ENCODE data around the gene CNNM1. TPM values are rescaled to one million over a fixed set of nuclear protein-coding genes. Genes with fewer than 3 reads are reported as not detected.
A peak's percentile ranks its signal among the peaks of the same experiment; 100 is the strongest.

Gene CNNM1
- total RNA-seq, 1 donor from 2014 or later, result 2.5 TPM

- no peak overlapping the region for H3K4me3 ChIP-seq (ENCODE audit: insufficient read depth, low read depth, low read length)
- FAIRE-seq (no peak), DNase-seq (ENCODE audit: low read depth) (peak; percentile 7)
- Mint-ChIP-seq H3K27ac (ENCODE audit: unreplicated experiment) (no peak overlapping the region), H3K4me3 (ENCODE audit: unreplicated experiment) (no peak overlapping the region), H3K9me3 (ENCODE audit: unreplicated experiment) (peaks cover 2% of the 10 kb centered on the region), H3K27me3 (ENCODE audit: low read depth, unreplicated experiment) (no peaks in the 10 kb centered on the region), H3K36me3 (ENCODE audit: low read depth, unreplicated experiment) (no peaks in the 10 kb centered on the region), H3K4me1 (ENCODE audit: low read depth, unreplicated experiment) (peaks cover 50% of the 10 kb centered on the region)
- H3K27ac ChIP-seq (ENCODE audit: low read depth, low read length), result no peak overlapping the region
- peaks cover 14% of the 10 kb centered on the region for H3K4me1 ChIP-seq (ENCODE audit: insufficient read depth, low read length)
- H3K79me2 ChIP-seq (ENCODE audit: insufficient read depth, low read length), result no peaks in the 10 kb centered on the region
- H3K27me3 ChIP-seq (ENCODE audit: insufficient read depth, low read length), result peaks cover 2% of the 10 kb centered on the region
- no peak overlapping the region for H3K4me2 ChIP-seq (ENCODE audit: low read length)
- no peaks in the 10 kb centered on the region for H3K36me3 ChIP-seq (ENCODE audit: insufficient read depth, low read length)
- no peak overlapping the region for H3K9ac ChIP-seq (ENCODE audit: low read length)
- no peaks in the 10 kb centered on the region for H3K9me3 ChIP-seq (ENCODE audit: insufficient read depth, low read depth, low read length)
- peak; percentile 47 for TF ChIP-seq CTCF (IDR thresholded peaks at IDR 0.05; ENCODE audit: insufficient read depth, low read depth, low read length)
- no peak for TF ChIP-seq EZH2 (IDR thresholded peaks at IDR 0.05; ENCODE audit: insufficient read depth, low read length)
- H2AFZ ChIP-seq (ENCODE audit: low read depth, low read length), result no peak overlapping the region
- no peaks in the 10 kb centered on the region for H4K20me1 ChIP-seq (ENCODE audit: insufficient read depth, low read length)
These were observed 41.8 kb downstream of the CNNM1 start for GRCh38 chr10:99370993-99371392.

DNA sequence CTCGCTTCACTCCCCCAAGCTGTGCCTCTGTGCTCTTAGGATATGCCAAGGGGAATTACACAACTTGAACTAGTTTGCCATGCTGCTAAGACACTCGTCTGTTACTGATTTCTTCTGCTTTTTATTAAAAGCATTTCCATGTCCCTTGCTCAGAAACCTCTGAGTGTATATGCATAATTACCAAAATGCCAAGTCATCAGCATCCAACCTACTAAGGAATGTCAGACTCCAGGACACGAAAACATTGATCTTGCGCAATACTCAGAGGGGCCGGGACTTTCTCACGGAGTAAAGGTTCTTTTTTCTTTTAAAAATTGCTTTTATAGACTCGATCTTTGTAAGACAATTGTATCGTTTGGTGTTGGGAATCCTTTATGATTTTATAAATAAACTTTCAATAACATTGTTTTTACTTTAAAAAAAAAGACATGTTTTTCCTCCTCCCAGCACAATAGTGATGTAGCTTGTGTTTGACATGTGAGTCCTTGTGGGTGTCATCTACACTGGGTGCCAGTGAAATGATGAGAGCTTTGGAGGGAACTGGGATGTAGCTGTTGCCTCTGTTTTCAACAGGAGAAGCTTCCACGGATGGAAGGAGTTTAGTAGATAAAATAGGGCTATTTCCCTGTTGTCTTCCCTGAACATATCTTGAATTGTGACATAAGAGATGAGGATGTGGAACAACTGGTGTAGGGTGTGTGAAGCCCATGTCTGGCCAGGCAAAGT is 43.6 kb downstream of the CNNM1 start:
- Histone ChIP-seq H3K27ac (ENCODE audit: low read depth, low read length) (no peak overlapping the region), H3K4me2 (ENCODE audit: low read length) (no peak overlapping the region), H2AFZ (ENCODE audit: low read depth, low read length) (no peak overlapping the region), H4K20me1 (ENCODE audit: insufficient read depth, low read length) (no peaks in the 10 kb centered on the region), H3K9me3 (ENCODE audit: insufficient read depth, low read depth, low read length) (no peaks in the 10 kb centered on the region), H3K4me1 (ENCODE audit: insufficient read depth, low read length) (peaks cover 14% of the 10 kb centered on the region), H3K36me3 (ENCODE audit: insufficient read depth, low read length) (no peaks in the 10 kb centered on the region), H3K79me2 (ENCODE audit: insufficient read depth, low read length) (no peaks in the 10 kb centered on the region), H3K27me3 (ENCODE audit: insufficient read depth, low read length) (peaks cover 2% of the 10 kb centered on the region), H3K9ac (ENCODE audit: low read length) (no peak overlapping the region), H3K4me3 (ENCODE audit: insufficient read depth, low read depth, low read length) (no peak overlapping the region)
- Mint-ChIP-seq H3K36me3 (ENCODE audit: low read depth, unreplicated experiment) (no peaks in the 10 kb centered on the region), H3K27ac (ENCODE audit: unreplicated experiment) (no peak overlapping the region), H3K4me3 (ENCODE audit: unreplicated experiment) (no peak overlapping the region), H3K9me3 (ENCODE audit: unreplicated experiment) (peaks cover 2% of the 10 kb centered on the region), H3K27me3 (ENCODE audit: low read depth, unreplicated experiment) (no peaks in the 10 kb centered on the region), H3K4me1 (ENCODE audit: low read depth, unreplicated experiment) (peaks cover 47% of the 10 kb centered on the region)
- no peak for FAIRE-seq
- no peak for TF ChIP-seq CTCF (IDR thresholded peaks at IDR 0.05; ENCODE audit: insufficient read depth, low read depth, low read length)
- no peak for TF ChIP-seq EZH2 (IDR thresholded peaks at IDR 0.05; ENCODE audit: insufficient read depth, low read length)
- DNase-seq (ENCODE audit: low read depth), result peak; percentile 14

DNA sequence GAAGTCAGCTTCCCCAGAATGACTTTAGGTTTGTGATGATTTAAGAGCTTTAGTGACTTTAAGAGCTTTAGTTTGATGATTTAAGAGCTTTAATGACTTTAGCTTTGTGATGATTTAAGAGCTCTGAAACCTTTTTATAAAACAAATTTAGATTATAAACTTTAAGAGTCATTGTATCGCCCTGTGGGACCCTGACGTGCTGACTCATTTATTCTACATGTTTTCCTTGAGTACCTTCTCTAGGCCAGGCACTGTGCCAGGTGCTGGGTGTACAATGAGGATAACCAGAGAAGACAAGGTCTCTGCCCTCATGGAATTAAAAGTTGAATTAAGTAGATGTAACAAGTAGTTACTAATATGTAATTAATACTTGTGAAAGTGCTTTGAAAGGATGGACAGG is 45.4 kb downstream of the CNNM1 start:
- Histone ChIP-seq H3K27me3 (ENCODE audit: insufficient read depth, low read length) (peaks cover 2% of the 10 kb centered on the region), H3K4me3 (ENCODE audit: insufficient read depth, low read depth, low read length) (no peak overlapping the region), H4K20me1 (ENCODE audit: insufficient read depth, low read length) (no peaks in the 10 kb centered on the region), H3K9me3 (ENCODE audit: insufficient read depth, low read depth, low read length) (no peaks in the 10 kb centered on the region), H3K4me1 (ENCODE audit: insufficient read depth, low read length) (peaks cover 10% of the 10 kb centered on the region), H3K4me2 (ENCODE audit: low read length) (peak overlapping the region; percentile 6), H3K79me2 (ENCODE audit: insufficient read depth, low read length) (no peaks in the 10 kb centered on the region), H3K36me3 (ENCODE audit: insufficient read depth, low read length) (no peaks in the 10 kb centered on the region), H3K27ac (ENCODE audit: low read depth, low read length) (no peak overlapping the region), H3K9ac (ENCODE audit: low read length) (no peak overlapping the region), H2AFZ (ENCODE audit: low read depth, low read length) (no peak overlapping the region)
- H3K9me3 Mint-ChIP-seq (ENCODE audit: unreplicated experiment), result peaks cover 2% of the 10 kb centered on the region
- DNase-seq (ENCODE audit: low read depth) (peak; percentile 30), FAIRE-seq (no peak)
- TF ChIP-seq EZH2 (IDR thresholded peaks at IDR 0.05; ENCODE audit: insufficient read depth, low read length) (no peak), CTCF (IDR thresholded peaks at IDR 0.05; ENCODE audit: insufficient read depth, low read depth, low read length) (no peak)
- no peak overlapping the region for H3K4me3 Mint-ChIP-seq (ENCODE audit: unreplicated experiment)
- H3K27ac Mint-ChIP-seq (ENCODE audit: unreplicated experiment), result no peak overlapping the region
- no peaks in the 10 kb centered on the region for H3K36me3 Mint-ChIP-seq (ENCODE audit: low read depth, unreplicated experiment)
- H3K27me3 Mint-ChIP-seq (ENCODE audit: low read depth, unreplicated experiment), result no peaks in the 10 kb centered on the region
- H3K4me1 Mint-ChIP-seq (ENCODE audit: low read depth, unreplicated experiment), result peaks cover 29% of the 10 kb centered on the region

Measured in astrocyte (in vitro differentiated cells and primary cell).